Naive thymus-derived CD4-positive, alpha-beta T cell (primary cell): ENCODE data around the gene LMNB1. TPM values are rescaled to one million over a fixed set of nuclear protein-coding genes. Genes with fewer than 3 reads are reported as not detected.
A peak's percentile ranks its signal among the peaks of the same experiment; 100 is the strongest.
"Not testable (repeated sequence)": the region's sequence is repeated elsewhere in the genome, so short reads cannot be mapped to it uniquely, and the experiment has no call there.

Source experiments
- ATAC-seq: fragments of 150-1000 bp; cut with Tn5 transposase; 2 replicates; pipeline ENCODE4 v1.10.0; 2021; ENCODE audit warnings: mild to moderate bottlenecking, moderate library complexity
- CTCF ChIA-PET: fragments of 350-600 bp; sonication (Branson Sonifier 250); formaldehyde crosslinking; loops from one replicate; lab custom pipeline; 2021; ENCODE audit warnings: antibody characterized with exemption; lab: Charles Lee
- POLR2A ChIA-PET: fragments of 350-600 bp; sonication (Branson Sonifier 250); formaldehyde crosslinking; loops from one replicate; lab custom pipeline; 2021; ENCODE audit warnings: antibody characterized with exemption, inconsistent platforms; lab: Charles Lee
- DNase-seq, 9 donors: peaks; one replicate each; pipeline versions ENCODE4 v3.0.0 to v3.0.0-alpha.2; 2020 to 2022; ENCODE audit warnings: mixed read lengths in 1 of 9
- H3K27ac ChIP-seq: one replicate; pipeline ENCODE4 v1.7.0; 2013; ENCODE audit warnings: mild to moderate bottlenecking, low read depth, low read length, moderate library complexity
- H3K27me3 ChIP-seq, 2 donors: one replicate each; pipeline ENCODE4 v1.7.0; 2013; ENCODE audit warnings: low read length in 2 of 2, mild to moderate bottlenecking in 2 of 2, moderate library complexity in 2 of 2; ENCODE audit not compliant: control insufficient read depth in 2 of 2, insufficient read depth in 2 of 2
- H3K36me3 ChIP-seq, 3 experiments: 1 replicate in 2 of 3; 2 replicates in 1 of 3; pipeline ENCODE4 v1.7.0; 2013; ENCODE audit warnings: low read length in 3 of 3, mild to moderate bottlenecking in 3 of 3, moderate library complexity in 1 of 3; ENCODE audit not compliant: insufficient read depth in 3 of 3, control insufficient read depth in 2 of 3
- H3K4me1 ChIP-seq, 2 donors: one replicate each; pipeline ENCODE4 v1.7.0; 2013; ENCODE audit warnings: low read length in 2 of 2, mild to moderate bottlenecking in 2 of 2, moderate library complexity in 1 of 2; ENCODE audit not compliant: control insufficient read depth in 2 of 2, insufficient read depth in 2 of 2
- H3K4me3 ChIP-seq: 2 replicates; pipeline ENCODE4 v1.7.0; 2013; ENCODE audit warnings: mild to moderate bottlenecking, low read length
- H3K9me3 ChIP-seq, 3 experiments: 1 replicate in 2 of 3; 2 replicates in 1 of 3; pipeline ENCODE4 v1.7.0; 2013; ENCODE audit warnings: low read length in 3 of 3; ENCODE audit not compliant: control insufficient read depth in 2 of 3
- H3K27ac Mint-ChIP-seq, 9 donors: one replicate each; pipeline ENCODE4 v1.8.0; 2020 to 2022; ENCODE audit warnings: mixed read lengths in 9 of 9, mild to moderate bottlenecking in 8 of 9, moderate library complexity in 5 of 9, inconsistent platforms in 2 of 9
- H3K27me3 Mint-ChIP-seq, 5 donors: one replicate each; pipeline ENCODE4 v1.8.0; 2021 to 2022; ENCODE audit warnings: mixed read lengths in 5 of 5, mild to moderate bottlenecking in 1 of 5
- H3K36me3 Mint-ChIP-seq, 5 donors: one replicate each; pipeline ENCODE4 v1.8.0; 2020 to 2022; ENCODE audit warnings: mixed read lengths in 5 of 5, mild to moderate bottlenecking in 3 of 5, inconsistent platforms in 1 of 5
- H3K4me1 Mint-ChIP-seq, 7 donors: one replicate each; pipeline ENCODE4 v1.8.0; 2020 to 2022; ENCODE audit warnings: mixed read lengths in 7 of 7, mild to moderate bottlenecking in 3 of 7, inconsistent platforms in 1 of 7
- H3K4me3 Mint-ChIP-seq, 10 donors: one replicate each; pipeline ENCODE4 v1.8.0; 2020 to 2022; ENCODE audit warnings: mild to moderate bottlenecking in 10 of 10, mixed read lengths in 10 of 10, moderate library complexity in 6 of 10, inconsistent platforms in 2 of 10
- H3K9me3 Mint-ChIP-seq, 11 donors: one replicate each; pipeline ENCODE4 v1.8.0; 2020 to 2022; ENCODE audit warnings: mixed read lengths in 11 of 11, mild to moderate bottlenecking in 4 of 11, inconsistent platforms in 1 of 11, moderate library complexity in 1 of 11
- intact Hi-C, 2 donors: fragments of 100-400 bp; cut with micrococcal nuclease; formaldehyde crosslinking; loops; one replicate each; pipeline ENCODE4 v1.15.1; 2023
- polyA plus RNA-seq, 2 donors: library from polyadenylated mRNA; unstranded; fragments of 300-500 nt; fragmentation: Illumina TruSeq; gene quantifications; one replicate each; pipeline ENCODE4 v1.2.3, GENCODE V29; 2021
- total RNA-seq, 6 experiments: library from RNA in 5 of 6; stranded (reverse) in 5 of 6; gene quantifications; 1 replicate in 5 of 6; 2 replicates in 1 of 6; pipeline ENCODE4 v1.2.3 and lab custom pipeline; 2021 to 2026

The LMNB1 gene
- total and polyA plus RNA-seq, 7 experiments from 2014 or later = 10.5 to 218 (median 26.7) TPM

DNA sequence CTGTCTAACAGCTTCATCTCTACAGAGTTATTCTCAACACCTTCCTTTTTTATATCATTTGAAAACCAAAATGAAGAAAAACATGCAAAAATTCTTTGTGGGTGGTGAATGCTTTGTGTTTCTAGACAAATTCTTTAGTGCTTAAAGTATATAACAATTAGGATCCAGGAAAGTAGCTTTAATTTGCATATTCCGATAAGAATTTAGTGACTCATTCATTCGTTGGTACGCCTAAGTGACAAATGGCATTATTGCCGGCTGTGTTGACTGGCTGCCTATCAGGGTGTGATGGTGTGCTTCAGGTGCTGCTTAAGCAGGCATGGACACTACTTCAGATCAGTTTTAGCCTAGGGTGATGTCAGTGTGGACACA is 35.2 kb downstream of the LMNB1 start:
- DNase-seq (no peak), ATAC-seq (no peak)
- no peaks in the 10 kb centered on the region for H3K27me3 ChIP-seq
- H3K36me3 Mint-ChIP-seq = peaks cover 4 to 46% (median 29%) of the 10 kb centered on the region in 5 donors
- peak overlapping the region in 4 of 10 donors; percentile 37 to 77 (median 42) for H3K4me3 Mint-ChIP-seq
- no peaks in the 10 kb centered on the region for H3K27me3 Mint-ChIP-seq
- ChIA-PET POLR2A (interaction anchor here (1.0 to 2.8 kb wide), 4 partner anchors 34 to 56 kb away, joined by 3 to 11 read pairs (median 5); partner anchors contain the start of gene LMNB1), CTCF (interaction anchor here (0.9 to 2.0 kb wide), 2 partner anchors 11 to 34 kb away, joined by 4 to 8 read pairs; no protein-coding TSS in a partner anchor)
- peak overlapping the region; percentile 71 to 97 (median 87) for H3K27ac Mint-ChIP-seq
- no peak overlapping the region for H3K4me3 ChIP-seq
- H3K36me3 ChIP-seq = peaks cover 0 to 19% (median 3%) of the 10 kb centered on the region in 3 experiments
- H3K4me1 Mint-ChIP-seq = peaks cover 0 to 60% (median 25%) of the 10 kb centered on the region in 7 donors
- H3K27ac ChIP-seq = peak overlapping the region; percentile 57
- H3K9me3 Mint-ChIP-seq = no peaks in the 10 kb centered on the region
- intact Hi-C loops = loop anchor here (1.0 to 5.0 kb wide), 3 partner anchors 35 to 64 kb away; partner anchors contain the start of gene LMNB1 (in 1 of the 2)
- H3K9me3 ChIP-seq = no peaks in the 10 kb centered on the region
- H3K4me1 ChIP-seq = peaks cover 8 to 11% of the 10 kb centered on the region in 2 donors

GRCh38 chr5:126813799-126814198 is 36.9 kb downstream of the LMNB1 start:
- H3K4me3 Mint-ChIP-seq, H3K9me3 Mint-ChIP-seq, H3K27me3 ChIP-seq, DNase-seq, H3K4me3 ChIP-seq, POLR2A ChIA-PET, H3K27ac ChIP-seq, H3K27me3 Mint-ChIP-seq, ATAC-seq, H3K9me3 ChIP-seq: not testable (repeated sequence)
- Histone ChIP-seq H3K36me3 (peaks cover 0 to 25% (median 3%) of the 10 kb centered on the region in 3 experiments), H3K4me1 (peaks cover 8 to 11% of the 10 kb centered on the region in 2 donors)
- H3K36me3 Mint-ChIP-seq = peaks cover 6 to 52% (median 38%) of the 10 kb centered on the region in 5 donors
- intact Hi-C loops = loop anchor here in 1 of 2 donors (5.0 kb wide), 2 partner anchors 36 to 39 kb away; partner anchors contain the start of gene LMNB1
- H3K27ac Mint-ChIP-seq = peak overlapping the region in 4 of 9 donors; percentile 21 to 74 (median 54)
- H3K4me1 Mint-ChIP-seq = peaks cover 0 to 65% (median 21%) of the 10 kb centered on the region in 7 donors
- CTCF ChIA-PET = interaction anchor here (0.6 kb wide), 1 partner anchor 407 kb away, joined by 4 read pairs; no protein-coding TSS in a partner anchor

DNA sequence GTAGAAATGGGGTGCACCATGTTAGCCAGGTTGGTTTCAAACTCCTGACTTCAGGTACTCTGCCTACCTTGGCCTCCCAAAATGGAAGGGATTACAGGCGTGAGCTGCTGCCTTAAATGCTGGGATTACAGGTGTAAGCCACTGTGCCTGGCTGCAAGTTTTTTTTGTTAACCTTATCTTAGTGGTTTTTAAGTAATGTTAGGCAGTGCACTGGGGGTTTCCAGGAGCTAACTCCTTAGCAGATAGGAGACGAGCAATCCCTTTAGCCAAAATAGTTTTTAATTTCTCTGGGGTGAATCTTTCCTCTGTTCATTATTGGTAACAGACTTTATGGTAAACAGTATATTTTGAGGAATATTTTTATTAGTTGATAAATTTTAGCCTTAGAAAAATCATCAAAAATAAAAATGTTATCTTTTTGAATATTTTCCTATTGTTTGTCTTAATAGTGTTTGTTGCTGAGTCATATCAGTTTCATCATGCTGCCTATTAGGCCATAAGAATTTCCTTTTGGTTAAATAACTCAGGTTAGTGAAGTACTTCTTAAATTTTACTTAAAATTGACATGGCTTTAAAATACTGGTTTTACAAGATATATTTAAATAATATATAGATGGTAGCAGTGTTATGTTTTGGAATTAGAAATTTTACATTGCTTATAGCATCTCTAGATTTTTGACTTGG is 37.9 kb downstream of the LMNB1 start:
- ChIA-PET POLR2A (interaction anchor here (1.1 kb wide), 1 partner anchor 35 kb away, joined by 3 read pairs; no protein-coding TSS in a partner anchor), CTCF (interaction anchor here (0.6 kb wide), 1 partner anchor 34 kb away, joined by 3 read pairs; no protein-coding TSS in a partner anchor)
- no peak for ATAC-seq
- no peak for DNase-seq
- Histone ChIP-seq H3K4me1 (peaks cover 8 to 11% of the 10 kb centered on the region in 2 donors), H3K9me3 (no peaks in the 10 kb centered on the region), H3K27me3 (no peaks in the 10 kb centered on the region), H3K27ac (no peak overlapping the region), H3K4me3 (no peak overlapping the region), H3K36me3 (peaks cover 0 to 28% (median 3%) of the 10 kb centered on the region in 3 experiments)
- no peaks in the 10 kb centered on the region for H3K27me3 Mint-ChIP-seq
- intact Hi-C loops = loop anchor here in 1 of 2 donors (5.0 kb wide), 2 partner anchors 37 to 38 kb away; partner anchors contain the start of gene LMNB1
- peaks cover 7 to 49% (median 38%) of the 10 kb centered on the region in 5 donors for H3K36me3 Mint-ChIP-seq
- H3K27ac Mint-ChIP-seq = peak overlapping the region in 3 of 9 donors; percentile 64 to 74 (median 70)
- no peaks in the 10 kb centered on the region for H3K9me3 Mint-ChIP-seq
- H3K4me1 Mint-ChIP-seq = peaks cover 0 to 58% (median 21%) of the 10 kb centered on the region in 7 donors
- H3K4me3 Mint-ChIP-seq = no peak overlapping the region

DNA sequence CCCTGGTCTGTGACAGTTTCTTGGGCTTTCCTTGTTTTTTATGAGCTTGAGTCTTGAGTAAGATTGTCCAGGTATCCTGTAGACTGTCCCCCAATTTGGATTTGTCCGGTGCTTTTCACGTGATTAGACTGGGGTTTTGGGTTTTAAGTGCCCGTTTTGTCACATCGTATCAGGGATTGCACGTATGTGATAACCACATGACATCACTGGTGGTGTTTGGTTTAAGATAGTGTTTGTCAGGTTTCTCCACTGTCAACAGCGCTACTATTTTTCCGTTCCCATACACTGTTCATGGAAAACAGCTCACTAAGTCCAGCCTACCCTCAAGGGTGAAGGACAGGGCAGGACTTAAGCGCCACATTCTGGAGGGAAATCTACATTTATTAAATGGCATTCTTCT is 39.7 kb downstream of the LMNB1 start:
- intact Hi-C loops = no loop called here
- H3K36me3 ChIP-seq = peaks cover 0 to 29% (median 3%) of the 10 kb centered on the region in 3 experiments
- CTCF ChIA-PET = no interaction called here
- Mint-ChIP-seq H3K9me3 (no peaks in the 10 kb centered on the region), H3K27ac (peak overlapping the region in 1 of 9 donors; percentile 33), H3K4me3 (peak overlapping the region in 1 of 10 donors; percentile 25), H3K36me3 (peaks cover 10 to 43% (median 36%) of the 10 kb centered on the region in 5 donors), H3K4me1 (peaks cover 0 to 44% (median 7%) of the 10 kb centered on the region in 7 donors), H3K27me3 (no peaks in the 10 kb centered on the region)
- no peak for DNase-seq
- H3K4me3 ChIP-seq = no peak overlapping the region
- peaks cover 6 to 8% of the 10 kb centered on the region in 2 donors for H3K4me1 ChIP-seq
- no peaks in the 10 kb centered on the region for H3K27me3 ChIP-seq
- ATAC-seq = peak; percentile 52
- H3K9me3 ChIP-seq = no peaks in the 10 kb centered on the region
- no peak overlapping the region for H3K27ac ChIP-seq
- POLR2A ChIA-PET = interaction anchor here (0.7 kb wide), 1 partner anchor 239 kb away, joined by 3 read pairs; no protein-coding TSS in a partner anchor

- POLR2A ChIA-PET = no interaction called here
- Histone ChIP-seq H3K27me3 (no peaks in the 10 kb centered on the region), H3K36me3 (peaks cover 0 to 24% (median 3%) of the 10 kb centered on the region in 3 experiments), H3K27ac (no peak overlapping the region), H3K9me3 (no peaks in the 10 kb centered on the region), H3K4me3 (no peak overlapping the region), H3K4me1 (no peaks in the 10 kb centered on the region)
- Mint-ChIP-seq H3K4me3 (no peak overlapping the region), H3K4me1 (peaks cover 0 to 37% (median 0%) of the 10 kb centered on the region in 7 donors), H3K9me3 (no peaks in the 10 kb centered on the region), H3K27me3 (no peaks in the 10 kb centered on the region), H3K36me3 (peaks cover 8 to 36% (median 31%) of the 10 kb centered on the region in 5 donors), H3K27ac (no peak overlapping the region)
- ATAC-seq (no peak), DNase-seq (no peak)
- intact Hi-C loops = no loop called here
- CTCF ChIA-PET = interaction anchor here (0.6 to 0.7 kb wide), 2 partner anchors 23 to 38 kb away, joined by 3 to 5 read pairs; no protein-coding TSS in a partner anchor
Observed at GRCh38 chr5:126818736-126819135, 41.8 kb downstream of the LMNB1 start.

DNA sequence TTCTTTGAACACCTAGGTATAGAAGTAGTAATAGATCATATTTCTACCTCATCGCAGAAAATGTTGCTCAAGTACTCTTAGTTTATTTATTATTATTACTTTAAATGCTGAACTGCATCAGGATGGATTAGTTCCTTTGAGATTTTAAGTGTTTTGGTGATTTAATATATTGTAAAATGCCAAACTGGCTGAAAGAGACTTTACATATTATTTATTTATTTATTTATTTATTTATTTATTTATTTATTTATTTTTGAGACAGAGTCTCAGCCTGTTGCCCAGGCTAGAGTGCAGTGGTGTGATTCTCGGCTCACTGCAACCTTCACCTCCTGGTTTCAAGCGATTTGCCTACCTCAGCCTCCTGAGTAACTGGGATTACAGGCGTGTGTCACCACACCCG is 42.3 kb downstream of the LMNB1 start:
- peaks cover 8 to 32% (median 28%) of the 10 kb centered on the region in 5 donors for H3K36me3 Mint-ChIP-seq
- DNase-seq (no peak), ATAC-seq (no peak)
- peaks cover 0 to 24% (median 3%) of the 10 kb centered on the region in 3 experiments for H3K36me3 ChIP-seq
- H3K27me3 Mint-ChIP-seq = no peaks in the 10 kb centered on the region
- CTCF ChIA-PET = interaction anchor here (0.6 kb wide), 1 partner anchor 38 kb away, joined by 3 read pairs; no protein-coding TSS in a partner anchor
- H3K27me3 ChIP-seq = no peaks in the 10 kb centered on the region
- no peaks in the 10 kb centered on the region for H3K9me3 ChIP-seq
- no peaks in the 10 kb centered on the region for H3K9me3 Mint-ChIP-seq
- peaks cover 0 to 32% (median 0%) of the 10 kb centered on the region in 7 donors for H3K4me1 Mint-ChIP-seq
- intact Hi-C loops = no loop called here
- no peak overlapping the region for H3K27ac Mint-ChIP-seq
- no peak overlapping the region for H3K4me3 ChIP-seq
- POLR2A ChIA-PET = no interaction called here
- H3K27ac ChIP-seq = no peak overlapping the region
- no peaks in the 10 kb centered on the region for H3K4me1 ChIP-seq
- H3K4me3 Mint-ChIP-seq = no peak overlapping the region
